OCI-LY7 (cell line): ENCODE measurements around the gene NXN. TPM values are rescaled to one million over a fixed set of nuclear protein-coding genes. Genes with fewer than 3 reads are reported as not detected.

Experiments used
- BruUV-seq: library from RNA; stranded (reverse); fragments of 400-500 nt; replicated peaks from 2 replicates; lab custom pipeline; 2021; lab: Mats Ljungman, UMichigan
- CTCF ChIA-PET: fragments of 300-600 bp; sonication (Branson Sonifier 250); formaldehyde crosslinking; loops from one replicate; lab custom pipeline; 2022; ENCODE audit warnings: antibody characterized with exemption; ENCODE audit not compliant: unreplicated experiment; lab: Charles Lee
- POLR2A ChIA-PET: fragments of 300-600 bp; sonication (Branson Sonifier 250); formaldehyde crosslinking; loops from one replicate; lab custom pipeline; 2022; ENCODE audit warnings: antibody characterized with exemption; lab: Charles Lee
- DNase-seq: peaks from one replicate; pipeline ENCODE4 v3.0.0-alpha.2; 2015; ENCODE audit warnings: low spot score
- H2AFZ ChIP-seq: fragments of 200-600 bp; sonication (generic), shearing (Covaris generic); 2 replicates; pipeline ENCODE4 v1.6.1; 2014; ENCODE audit warnings: mild to moderate bottlenecking, antibody characterized with exemption, low read length, moderate library complexity
- H3K27ac ChIP-seq: fragments of 200-600 bp; sonication (generic); 2 replicates; pipeline ENCODE4 v1.5.1; 2014; ENCODE audit warnings: mixed run types, low read depth, mild to moderate bottlenecking, moderate library complexity, low read length, inconsistent platforms; ENCODE audit not compliant: poor library complexity, severe bottlenecking
- H3K36me3 ChIP-seq: fragments of 200-600 bp; sonication (generic); 2 replicates; pipeline ENCODE4 v1.6.1; 2014; ENCODE audit warnings: mild to moderate bottlenecking, antibody characterized with exemption, low read length, moderate library complexity, mixed read lengths; ENCODE audit not compliant: insufficient read depth
- H3K4me1 ChIP-seq: fragments of 200-600 bp; sonication (generic); 2 replicates; pipeline ENCODE4 v1.5.1; 2014; ENCODE audit warnings: mild to moderate bottlenecking, low read length; ENCODE audit not compliant: insufficient read depth, poor library complexity, severe bottlenecking
- H3K4me2 ChIP-seq: fragments of 200-600 bp; sonication (generic); 2 replicates; pipeline ENCODE4 v1.6.1; 2014; ENCODE audit warnings: mild to moderate bottlenecking, low read length
- H3K4me3 ChIP-seq: fragments of 200-600 bp; sonication (generic); 2 replicates; pipeline ENCODE4 v1.5.1; 2014; ENCODE audit warnings: mild to moderate bottlenecking, low read depth, low read length; ENCODE audit not compliant: poor library complexity, severe bottlenecking
- H3K79me2 ChIP-seq: fragments of 200-600 bp; sonication (generic); 2 replicates; pipeline ENCODE4 v1.6.1; 2016; ENCODE audit warnings: low read depth, mild to moderate bottlenecking, low read length, moderate library complexity, mixed read lengths; ENCODE audit not compliant: insufficient read depth
- H3K9me2 ChIP-seq: fragments of 200-600 bp; sonication (generic); 2 replicates; pipeline ENCODE4 v1.6.1; 2016; ENCODE audit warnings: mild to moderate bottlenecking, low read length, mixed read lengths; ENCODE audit not compliant: insufficient read depth
- H3K9me3 ChIP-seq: fragments of 200-600 bp; sonication (generic); 2 replicates; pipeline ENCODE4 v1.6.1; 2014; ENCODE audit warnings: mild to moderate bottlenecking, mixed run types, low read length, mixed read lengths
- H4K20me1 ChIP-seq: fragments of 200-600 bp; sonication (generic); 2 replicates; pipeline ENCODE4 v1.6.1; 2014; ENCODE audit warnings: mild to moderate bottlenecking, antibody characterized with exemption, low read length, moderate library complexity, mixed read lengths; ENCODE audit not compliant: insufficient read depth
- CTCF ChIP-seq: fragments of 200-600 bp; sonication (generic); conservative IDR thresholded peaks from 2 replicates; pipeline ENCODE4 v1.5.1; 2014; ENCODE audit warnings: mild to moderate bottlenecking, antibody characterized with exemption, low read length, moderate library complexity, mixed read lengths
- EZH2phosphoT487 ChIP-seq: fragments of 200-600 bp; sonication (generic); IDR thresholded peaks from 2 replicates; pipeline ENCODE4 v1.6.1; 2018; ENCODE audit warnings: low read depth, borderline replicate concordance, mild to moderate bottlenecking, mixed run types, antibody characterized with exemption, low read length, moderate library complexity, mixed read lengths
- intact Hi-C: fragments of 100-400 bp; cut with micrococcal nuclease; formaldehyde crosslinking; loops from one replicate; pipeline ENCODE4 v1.10.0; 2022; ENCODE audit not compliant: unreplicated experiment
- total RNA-seq, 2 experiments: library from RNA; depleted of rRNA in 1 of 2; stranded (reverse); fragments of >200 nt in 1 of 2; shearing (Covaris generic) in 1 of 2; gene quantifications; 2 replicates each; pipeline ENCODE4 v1.2.3, GENCODE V29; 2014 to 2022

The NXN gene
- total RNA-seq, 2 experiments from 2014 or later = 1.3 to 2.8 TPM

DNA sequence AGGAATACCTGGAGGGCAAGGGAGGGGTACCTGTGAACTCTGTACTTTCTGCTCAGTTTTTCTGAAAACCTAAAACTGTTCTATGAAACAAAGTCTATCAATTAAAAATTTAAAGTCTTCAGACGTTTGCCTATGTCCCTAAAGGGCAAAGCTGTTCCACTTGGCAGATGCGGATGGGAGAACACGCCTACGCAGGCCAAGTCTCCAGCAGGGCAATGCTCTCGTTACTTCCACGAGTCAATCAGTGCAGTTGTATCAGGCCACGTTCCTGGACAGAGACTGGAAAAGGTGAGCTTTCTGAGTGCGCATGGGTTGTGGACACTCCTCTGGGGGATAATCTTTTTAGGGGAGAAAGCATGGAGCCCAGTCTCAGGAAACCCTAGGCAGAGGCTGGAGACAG lies 86.6 kb downstream of the NXN start:
- Histone ChIP-seq H2AFZ (no peak overlapping the region), H3K36me3 (no peaks in the 10 kb centered on the region), H3K27ac (no peak overlapping the region), H3K9me2 (no peaks in the 10 kb centered on the region), H3K79me2 (no peaks in the 10 kb centered on the region), H3K4me3 (no peak overlapping the region), H3K4me1 (peaks cover 14% of the 10 kb centered on the region), H3K4me2 (no peak overlapping the region), H4K20me1 (no peaks in the 10 kb centered on the region), H3K9me3 (no peaks in the 10 kb centered on the region)
- DNase-seq = no peak
- BruUV-seq = no TSS peak
- ChIA-PET CTCF (no interaction called here), POLR2A (no interaction called here)
- intact Hi-C loops = no loop called here
- no peak for TF ChIP-seq CTCF

GRCh38 chr17:888998-889441 lies 90.6 kb downstream of the NXN start:
- intact Hi-C loops = loop anchor here (2.0 kb wide), 1 partner anchor 92 kb away; no protein-coding TSS in a partner anchor
- no peaks in the 10 kb centered on the region for H3K9me2 ChIP-seq
- H3K9me3 ChIP-seq = no peaks in the 10 kb centered on the region
- no TSS peak for BruUV-seq
- H3K79me2 ChIP-seq = no peaks in the 10 kb centered on the region
- peak; percentile 89 for DNase-seq
- no peaks in the 10 kb centered on the region for H3K36me3 ChIP-seq
- H3K4me2 ChIP-seq = peak overlapping the region; percentile 9; the same call in 1 of the 2 replicates
- ChIA-PET CTCF (no interaction called here), POLR2A (interaction anchor here (0.7 kb wide), 3 partner anchors 85 to 645 kb away, joined by 4 read pairs; no protein-coding TSS in a partner anchor)
- H3K27ac ChIP-seq = peak overlapping the region; percentile 41
- peaks cover 14% of the 10 kb centered on the region for H3K4me1 ChIP-seq
- no peak for TF ChIP-seq CTCF
- no peak for TF ChIP-seq EZH2phosphoT487
- H2AFZ ChIP-seq = no peak overlapping the region
- no peak overlapping the region for H3K4me3 ChIP-seq
- no peaks in the 10 kb centered on the region for H4K20me1 ChIP-seq

DNA sequence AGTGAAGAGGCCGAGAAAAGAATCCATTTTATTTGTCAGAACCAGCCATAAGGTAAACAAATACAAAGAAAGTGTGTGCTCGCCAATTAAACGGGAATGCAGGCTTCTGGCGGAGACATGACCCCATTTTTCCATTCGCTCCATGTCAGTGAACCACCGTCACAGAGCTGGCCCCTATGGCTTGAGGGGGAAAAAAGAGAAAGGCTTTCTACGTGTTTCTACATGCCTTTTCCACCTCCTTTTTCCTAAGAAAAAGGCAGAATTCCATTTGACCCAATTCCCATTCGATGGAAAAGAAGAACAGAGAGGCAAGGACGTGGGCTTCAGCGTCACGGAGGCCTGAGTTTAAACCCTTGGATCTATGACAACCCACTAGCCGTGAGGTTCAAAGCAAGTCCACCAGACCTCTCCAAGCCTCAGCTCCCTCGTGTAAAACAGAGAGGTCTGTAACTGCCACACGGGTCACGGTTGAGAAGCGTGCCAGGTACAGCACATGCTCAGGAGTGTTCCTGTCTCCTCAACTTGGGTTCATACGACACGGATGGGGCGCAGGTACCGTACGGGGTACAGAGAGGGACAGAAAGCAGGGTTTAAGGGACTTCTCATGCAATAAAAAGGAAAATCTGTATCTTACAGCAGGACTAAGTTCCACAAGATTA lies 91.9 kb downstream of the NXN start:
- no peaks in the 10 kb centered on the region for H3K9me2 ChIP-seq
- H3K36me3 ChIP-seq = no peaks in the 10 kb centered on the region
- H3K79me2 ChIP-seq = no peaks in the 10 kb centered on the region
- intact Hi-C loops = loop anchor here (2.0 kb wide), 1 partner anchor 93 kb away; no protein-coding TSS in a partner anchor
- no peak for DNase-seq
- no peaks in the 10 kb centered on the region for H4K20me1 ChIP-seq
- H3K4me2 ChIP-seq = no peak overlapping the region
- H3K4me1 ChIP-seq = peaks cover 14% of the 10 kb centered on the region
- TF ChIP-seq EZH2phosphoT487 = no peak
- no peak for TF ChIP-seq CTCF
- H2AFZ ChIP-seq = no peak overlapping the region
- ChIA-PET POLR2A (no interaction called here), CTCF (no interaction called here)
- no TSS peak for BruUV-seq
- no peak overlapping the region for H3K27ac ChIP-seq
- H3K9me3 ChIP-seq = no peaks in the 10 kb centered on the region
- H3K4me3 ChIP-seq = no peak overlapping the region
